Fibroblast of villous mesenchyme (primary cell): Measurements from ENCODE around the gene BNIPL. TPM values are rescaled to one million over a fixed set of nuclear protein-coding genes. Genes with fewer than 3 reads are reported as not detected.

Experiments used
- DNase-seq: peaks from one replicate; pipeline ENCODE4 v3.0.0-alpha.2; 2010; ENCODE audit warnings: low read depth
- H3K4me3 ChIP-seq: 2 replicates; pipeline ENCODE4 v1.5.1; 2011; ENCODE audit warnings: low read depth, mild to moderate bottlenecking, low read length
- total RNA-seq: library from RNA; depleted of rRNA; stranded (reverse); fragments of >200 nt; gene quantifications from 2 replicates; pipeline ENCODE4 v1.2.3, GENCODE V29; 2012
- TF ChIP-seq, protein P1 (sequence below): IDR thresholded peaks from 2 replicates; pipeline ENCODE4 v1.5.1; 2012; ENCODE audit warnings: low read depth, mild to moderate bottlenecking, low read length; ENCODE audit not compliant: insufficient read depth

The BNIPL gene
- total RNA-seq, 1 donor = under 0.01 TPM

DNA sequence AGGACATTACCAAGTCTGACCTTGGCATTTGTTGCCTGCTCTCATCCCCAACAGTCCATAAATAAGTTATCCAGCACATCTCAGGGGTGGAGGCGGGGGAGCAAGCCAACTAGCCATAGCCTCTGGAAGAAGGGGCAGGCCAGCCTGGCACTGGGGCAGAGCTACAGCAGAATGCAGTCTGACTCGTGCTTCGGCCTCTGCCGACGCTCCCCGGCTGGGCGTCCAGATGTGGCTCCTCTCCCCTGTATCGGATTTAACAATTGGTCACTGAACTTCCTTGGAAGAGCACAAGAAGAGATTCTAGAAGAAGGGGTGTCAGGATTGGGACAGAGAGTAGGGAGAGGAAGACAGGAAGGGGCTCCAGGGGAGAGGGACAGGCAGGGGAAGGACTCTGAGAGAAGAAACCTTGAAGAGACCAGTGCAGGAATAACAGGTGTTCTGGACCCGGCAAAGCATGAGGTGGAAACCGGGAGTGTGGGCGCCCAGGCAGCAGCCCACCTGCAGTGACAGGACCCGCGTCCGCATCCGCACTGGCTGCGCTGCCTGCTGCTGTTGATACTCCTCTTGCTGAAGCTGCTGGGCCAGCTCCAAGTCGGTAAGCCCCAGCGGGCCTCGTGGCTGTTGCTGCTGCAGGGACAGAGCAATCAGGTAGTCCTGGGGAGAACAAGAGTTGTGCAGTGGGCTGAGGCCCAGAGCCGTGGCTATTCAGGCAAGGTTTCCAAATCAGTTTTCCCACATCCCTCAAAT, 39.1 kb upstream of the BNIPL start:
- no peak overlapping the region for H3K4me3 ChIP-seq
- TF ChIP-seq, protein P1, sequence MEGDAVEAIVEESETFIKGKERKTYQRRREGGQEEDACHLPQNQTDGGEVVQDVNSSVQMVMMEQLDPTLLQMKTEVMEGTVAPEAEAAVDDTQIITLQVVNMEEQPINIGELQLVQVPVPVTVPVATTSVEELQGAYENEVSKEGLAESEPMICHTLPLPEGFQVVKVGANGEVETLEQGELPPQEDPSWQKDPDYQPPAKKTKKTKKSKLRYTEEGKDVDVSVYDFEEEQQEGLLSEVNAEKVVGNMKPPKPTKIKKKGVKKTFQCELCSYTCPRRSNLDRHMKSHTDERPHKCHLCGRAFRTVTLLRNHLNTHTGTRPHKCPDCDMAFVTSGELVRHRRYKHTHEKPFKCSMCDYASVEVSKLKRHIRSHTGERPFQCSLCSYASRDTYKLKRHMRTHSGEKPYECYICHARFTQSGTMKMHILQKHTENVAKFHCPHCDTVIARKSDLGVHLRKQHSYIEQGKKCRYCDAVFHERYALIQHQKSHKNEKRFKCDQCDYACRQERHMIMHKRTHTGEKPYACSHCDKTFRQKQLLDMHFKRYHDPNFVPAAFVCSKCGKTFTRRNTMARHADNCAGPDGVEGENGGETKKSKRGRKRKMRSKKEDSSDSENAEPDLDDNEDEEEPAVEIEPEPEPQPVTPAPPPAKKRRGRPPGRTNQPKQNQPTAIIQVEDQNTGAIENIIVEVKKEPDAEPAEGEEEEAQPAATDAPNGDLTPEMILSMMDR = no peak
- no peak for DNase-seq

DNA sequence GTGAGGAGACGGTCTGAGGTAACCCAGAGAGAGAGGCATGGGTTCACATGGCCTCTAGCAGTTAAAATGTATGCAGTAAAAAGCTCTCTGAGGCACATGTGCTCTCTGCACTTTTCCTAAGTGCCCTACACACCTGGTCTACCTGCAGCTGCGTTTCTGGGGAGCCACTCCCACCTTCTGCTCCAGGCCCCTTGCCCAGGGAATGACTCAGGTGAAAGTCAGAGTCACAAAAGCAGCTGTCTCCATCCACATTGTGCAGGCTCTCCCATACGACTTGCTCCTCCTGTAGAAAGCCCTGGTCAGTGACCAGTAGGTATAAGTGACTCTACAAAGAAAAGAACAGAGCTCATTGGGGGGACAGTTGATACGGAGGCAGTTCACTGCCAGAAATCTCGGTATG, 38.4 kb upstream of the BNIPL start:
- DNase-seq = no peak
- TF ChIP-seq, protein P1 = no peak
- H3K4me3 ChIP-seq = no peak overlapping the region

DNA sequence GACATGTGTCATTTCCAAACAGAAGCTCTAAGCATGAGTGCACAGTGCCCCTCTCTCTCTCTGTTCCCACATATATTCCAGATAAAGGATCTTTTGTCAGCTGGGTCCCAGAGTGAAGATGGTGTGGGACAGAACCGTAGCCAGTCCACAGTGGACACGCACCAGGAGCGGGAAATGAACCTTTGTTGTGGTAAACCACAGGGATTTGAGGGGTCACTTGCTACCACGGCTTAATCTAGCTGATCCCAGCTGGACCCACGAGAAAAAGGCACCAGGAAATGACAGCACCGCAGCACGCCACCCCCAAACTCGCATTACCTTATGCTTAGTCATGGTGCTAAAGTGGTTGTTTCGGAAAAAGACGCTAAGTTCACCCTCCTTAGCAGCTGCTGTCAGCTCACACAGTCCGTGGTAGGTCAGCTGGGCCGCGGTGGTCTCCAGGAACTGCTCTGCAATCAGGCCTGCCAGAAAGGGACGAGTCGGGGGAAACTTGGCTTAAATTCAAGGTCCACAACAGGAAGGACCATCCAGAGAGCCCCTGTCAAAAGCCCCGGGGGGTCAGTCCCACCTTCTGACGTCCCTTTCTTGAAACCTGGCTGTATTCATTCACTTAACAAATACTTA, 37.2 kb upstream of the BNIPL start:
- no peak overlapping the region for H3K4me3 ChIP-seq
- TF ChIP-seq, protein P1 = no peak
- DNase-seq = peak; percentile 72

DNA sequence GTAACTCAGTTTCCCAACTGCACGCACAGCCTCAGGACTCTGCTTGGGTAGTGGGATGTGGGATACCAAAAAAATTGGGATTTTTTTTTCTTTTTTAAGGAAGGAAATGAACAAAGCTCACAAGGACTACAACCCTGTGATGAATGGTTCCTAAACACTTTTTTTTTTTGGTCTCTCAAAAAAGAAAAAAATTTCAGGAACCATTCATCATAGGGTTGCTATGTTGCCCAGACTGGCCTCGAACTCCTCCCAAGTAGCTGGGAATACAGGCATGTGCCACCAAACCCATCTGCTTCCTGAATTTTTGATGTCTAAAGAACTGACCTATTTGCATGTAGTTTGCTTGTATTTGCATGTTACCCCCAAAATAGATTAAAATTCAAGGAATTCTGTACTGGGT, 36.5 kb upstream of the BNIPL start:
- TF ChIP-seq, protein P1 = no peak
- DNase-seq = no peak
- no peak overlapping the region for H3K4me3 ChIP-seq

DNA sequence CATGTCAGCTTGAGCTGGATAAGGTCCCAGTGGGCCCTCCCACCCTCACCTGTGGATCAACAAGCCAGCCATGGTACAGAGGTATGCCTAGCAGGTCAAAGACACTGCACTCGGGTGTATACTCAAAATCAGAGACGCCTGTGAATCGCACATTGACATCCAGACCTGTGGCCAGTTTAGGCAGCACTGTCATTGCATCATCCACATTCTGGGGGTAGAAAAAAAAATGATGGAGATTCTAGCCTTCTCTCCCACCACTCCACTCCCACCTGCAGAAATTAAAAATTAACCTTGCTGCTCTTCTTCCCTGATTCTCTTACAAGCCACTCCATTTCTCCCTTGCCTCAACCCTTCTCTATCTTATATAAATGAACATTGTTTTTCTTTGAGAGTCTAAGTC, 36.0 kb upstream of the BNIPL start:
- no peak overlapping the region for H3K4me3 ChIP-seq
- TF ChIP-seq, protein P1 = no peak
- DNase-seq = no peak

DNA sequence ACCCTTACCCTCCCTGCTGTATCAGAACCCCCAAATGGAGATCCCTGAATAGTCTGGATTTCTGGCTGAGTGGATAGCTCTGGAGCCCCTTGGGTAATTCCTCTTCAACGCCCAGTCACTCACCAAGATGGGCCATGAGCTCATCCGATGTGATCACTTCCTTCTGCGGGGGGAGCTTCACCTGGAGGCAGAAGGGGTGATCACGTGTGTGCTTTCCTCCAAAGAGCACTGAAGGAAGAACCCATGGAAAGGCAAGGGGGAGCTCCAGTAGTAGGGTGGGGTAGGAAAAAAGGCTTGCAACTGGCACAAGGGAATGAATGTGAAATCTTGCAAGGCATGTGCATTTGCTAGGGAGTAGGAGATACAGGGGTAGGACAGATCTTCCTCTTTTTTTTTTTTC, 34.8 kb upstream of the BNIPL start:
- TF ChIP-seq, protein P1 = no peak
- H3K4me3 ChIP-seq = no peak overlapping the region

DNA sequence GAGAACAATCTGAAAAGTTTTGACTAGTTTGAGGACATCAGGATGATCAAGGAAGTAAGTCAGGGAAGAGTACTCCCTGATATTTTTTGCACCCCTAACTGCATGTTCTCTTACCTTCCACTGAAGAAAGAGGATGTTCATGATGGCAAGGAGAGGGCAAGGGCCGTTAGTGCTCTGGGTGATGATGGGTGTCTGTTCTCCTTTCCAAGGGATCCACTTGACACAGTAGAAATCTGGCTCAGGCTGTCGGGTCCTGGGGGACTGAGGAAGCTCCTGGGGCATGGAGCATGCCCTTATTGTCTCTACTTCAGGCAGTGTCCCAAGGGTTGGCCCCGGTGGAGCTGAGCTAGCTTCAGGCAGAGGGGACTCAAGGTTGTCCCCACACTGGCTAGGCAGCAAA, 34.3 kb upstream of the BNIPL start:
- no peak for DNase-seq
- TF ChIP-seq, protein P1 = no peak
- H3K4me3 ChIP-seq = no peak overlapping the region

More for the DNA sequence above, 34.8 kb upstream of the BNIPL start:
- no peak for DNase-seq
